NB4 (cell line): ENCODE results near the gene KIRREL1.

Experiments
- DNase-seq: peaks from one replicate; pipeline ENCODE4 v3.0.0; 2010; ENCODE audit warnings: low read depth
- H3K4me3 ChIP-seq: one replicate; pipeline ENCODE4 v1.5.1; 2011; ENCODE audit warnings: mild to moderate bottlenecking, low read depth, low read length, moderate library complexity
- CTCF ChIP-seq: IDR thresholded peaks from one replicate; pipeline ENCODE4 v1.5.1; 2012; ENCODE audit warnings: low read depth, low read length
- MYC ChIP-seq: IDR thresholded peaks from 2 replicates; pipeline ENCODE4 v1.6.1; 2011; ENCODE audit warnings: low read depth, low read length
- POLR2A ChIP-seq: IDR thresholded peaks from 2 replicates; pipeline ENCODE4 v1.6.1; 2011; ENCODE audit warnings: mild to moderate bottlenecking; ENCODE audit not compliant: insufficient read length; ENCODE audit errors: extremely low read depth
- TF ChIP-seq, protein P1 (sequence below): IDR thresholded peaks from 2 replicates; pipeline ENCODE4 v1.6.1; 2011; ENCODE audit warnings: low read depth, low read length

Gene KIRREL1

DNA sequence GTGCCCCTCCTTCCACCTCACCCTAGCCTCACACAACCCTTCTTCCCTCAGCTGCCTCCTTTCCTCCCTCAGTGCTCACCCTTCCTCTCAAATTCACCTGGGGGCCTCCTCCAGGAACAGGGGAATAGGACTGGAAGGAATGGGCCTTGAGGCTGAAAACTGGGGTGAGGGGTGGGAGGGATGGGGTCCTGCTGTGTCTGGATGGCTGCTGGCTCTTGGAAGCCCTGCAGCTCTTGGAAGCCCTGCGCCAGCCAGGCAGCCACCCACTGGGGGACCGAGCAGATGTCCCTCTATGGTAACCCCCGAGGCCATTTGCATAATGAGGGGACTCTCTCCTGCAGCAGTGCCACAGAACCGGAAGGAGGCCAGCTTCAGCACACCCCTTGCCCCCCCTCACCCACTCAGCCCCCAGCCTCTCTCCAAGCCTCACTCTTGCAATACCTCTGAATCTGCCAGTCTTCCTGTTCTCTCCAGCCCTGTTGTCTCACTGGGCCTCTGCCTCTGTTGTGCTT, 85.2 kb downstream of the KIRREL1 start:
- DNase-seq: no peak
- no peak for TF ChIP-seq POLR2A
- TF ChIP-seq MYC: no peak
- no peak for TF ChIP-seq CTCF
- TF ChIP-seq, protein P1, sequence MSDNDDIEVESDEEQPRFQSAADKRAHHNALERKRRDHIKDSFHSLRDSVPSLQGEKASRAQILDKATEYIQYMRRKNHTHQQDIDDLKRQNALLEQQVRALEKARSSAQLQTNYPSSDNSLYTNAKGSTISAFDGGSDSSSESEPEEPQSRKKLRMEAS: no peak
- no peak overlapping the region for H3K4me3 ChIP-seq

GRCh38 chr1:158080066-158080465, 86.6 kb downstream of the KIRREL1 start:
- no peak for TF ChIP-seq MYC
- TF ChIP-seq POLR2A: no peak
- no peak for TF ChIP-seq CTCF
- TF ChIP-seq, protein P1: no peak
- DNase-seq: no peak
- no peak overlapping the region for H3K4me3 ChIP-seq

DNA sequence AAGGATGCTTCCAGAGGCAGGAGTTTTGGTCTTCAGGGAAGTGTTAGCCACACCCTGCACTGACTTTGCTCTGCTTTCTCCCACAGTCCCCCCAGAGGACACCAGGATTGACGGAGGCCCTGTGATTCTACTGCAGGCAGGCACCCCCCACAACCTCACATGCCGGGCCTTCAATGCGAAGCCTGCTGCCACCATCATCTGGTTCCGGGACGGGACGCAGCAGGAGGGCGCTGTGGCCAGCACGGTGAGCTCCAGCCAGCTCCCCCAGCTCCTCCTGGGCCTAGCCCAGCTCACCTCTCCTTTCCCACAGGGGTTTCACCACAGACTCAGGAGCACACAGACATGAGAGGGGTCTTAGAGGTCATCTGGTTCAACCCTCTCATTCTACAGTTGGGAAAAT, 90.9 kb downstream of the KIRREL1 start:
- TF ChIP-seq CTCF (no peak), MYC (no peak), POLR2A (no peak)
- TF ChIP-seq, protein P1: no peak
- no peak for DNase-seq
- no peak overlapping the region for H3K4me3 ChIP-seq

- TF ChIP-seq CTCF: no peak
- TF ChIP-seq MYC: no peak
- TF ChIP-seq, protein P1: no peak
- TF ChIP-seq POLR2A: no peak
- H3K4me3 ChIP-seq: no peak overlapping the region
- DNase-seq: no peak
Measured at GRCh38 chr1:158084747-158085146, 91.3 kb downstream of the KIRREL1 start.

DNA sequence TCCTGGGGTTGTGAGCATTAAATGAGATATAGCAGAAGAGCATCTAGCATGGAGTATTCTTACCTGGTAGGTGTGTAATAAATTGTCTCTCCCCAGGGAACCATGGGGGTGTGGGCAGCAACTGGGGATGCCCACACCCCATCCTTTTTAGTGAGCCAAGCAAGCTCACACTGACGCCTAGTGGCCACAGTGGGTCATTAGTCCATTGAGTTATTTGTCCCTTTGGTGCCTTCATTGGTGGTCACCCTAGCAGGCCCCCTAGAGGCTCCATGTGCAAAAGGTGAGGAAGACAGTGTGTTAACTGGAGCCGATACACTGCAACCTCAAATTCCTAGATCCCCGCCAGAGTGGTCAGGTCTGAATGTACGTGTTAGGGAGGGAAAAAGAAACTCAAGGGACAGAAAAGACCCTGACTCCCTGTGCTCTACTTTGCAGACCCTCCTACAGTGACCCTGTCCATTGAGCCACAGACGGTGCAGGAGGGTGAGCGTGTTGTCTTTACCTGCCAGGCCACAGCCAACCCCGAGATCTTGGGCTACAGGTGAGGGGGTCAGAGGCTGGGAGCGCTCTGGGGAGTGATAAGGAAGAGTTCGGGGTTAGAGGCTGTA, 94.0 kb downstream of the KIRREL1 start:
- TF ChIP-seq, protein P1: peak; percentile 42; the same call in 1 of the 2 replicates
- TF ChIP-seq POLR2A (no peak), CTCF (peak; percentile 95), MYC (no peak)
- no peak overlapping the region for H3K4me3 ChIP-seq
- peak; percentile 73 for DNase-seq
